Umbilical cord (tissue), 2 donors: Measurements from ENCODE around the gene MMRN2. TPM values are rescaled to one million over a fixed set of nuclear protein-coding genes. Genes with fewer than 3 reads are reported as not detected.
A peak's percentile ranks its signal among the peaks of the same experiment; 100 is the strongest.
"Not testable (repeated sequence)": the region's sequence is repeated elsewhere in the genome, so short reads cannot be mapped to it uniquely, and the experiment has no call there.

Source experiments
- DNase-seq: peaks from one replicate; pipeline ENCODE4 v3.0.0-alpha.2; 2015; ENCODE audit warnings: low spot score
- total RNA-seq: library from RNA; depleted of rRNA; stranded (reverse); fragments of >200 nt; gene quantifications from one replicate; pipeline ENCODE4 v1.2.3, GENCODE V29; 2014; ENCODE audit warnings: low replicate concordance; ENCODE audit not compliant: insufficient read depth

Gene MMRN2
- total RNA-seq, 1 donor from 2014 or later = 29.1 TPM

GRCh38 chr10:86941426-86941825 lies 16.0 kb downstream of the MMRN2 start:
- no peak for DNase-seq

DNA sequence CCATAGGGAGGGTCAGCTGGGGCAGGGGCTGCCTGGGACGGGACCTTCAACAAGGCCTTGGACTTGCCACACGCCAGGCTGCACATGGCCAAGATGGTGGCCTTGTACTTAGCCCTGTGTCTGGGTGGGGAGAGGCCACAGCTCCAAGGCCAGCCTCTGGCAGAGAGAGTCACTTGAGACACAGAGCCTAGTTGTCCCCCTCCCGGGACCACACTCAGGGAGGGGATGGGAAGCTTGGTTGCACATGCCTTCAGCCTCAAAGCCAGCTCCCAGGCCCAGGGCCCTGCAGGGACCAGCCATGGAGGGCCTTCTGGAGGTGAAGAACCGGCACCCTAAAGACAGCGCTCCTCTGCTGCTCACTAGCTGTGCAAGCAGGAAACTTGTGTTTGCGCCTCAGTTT lies 16.7 kb downstream of the MMRN2 start:
- DNase-seq = no peak

DNA sequence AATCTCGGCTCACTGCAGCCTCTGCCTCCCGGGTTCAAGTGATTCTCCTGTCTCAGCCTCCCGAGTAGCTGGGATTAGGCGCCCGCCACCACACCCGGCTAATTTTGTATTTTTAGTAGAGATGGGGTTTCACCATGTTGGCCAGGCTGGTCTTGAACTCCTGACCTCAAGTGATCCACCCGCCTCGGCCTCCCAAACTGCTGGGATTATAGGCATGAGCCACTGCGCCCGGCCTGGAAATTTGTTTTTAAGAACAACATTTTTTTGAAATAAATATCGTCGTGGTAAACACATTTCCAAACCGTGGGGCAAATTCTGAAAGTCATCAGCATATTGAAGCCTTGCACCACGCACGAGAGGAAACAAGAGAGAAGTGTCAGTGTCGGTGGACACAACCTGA lies 17.3 kb downstream of the MMRN2 start:
- not testable (repeated sequence) for DNase-seq

- no peak for DNase-seq
These were observed 19.2 kb downstream of the MMRN2 start for GRCh38 chr10:86938260-86938659.

DNA sequence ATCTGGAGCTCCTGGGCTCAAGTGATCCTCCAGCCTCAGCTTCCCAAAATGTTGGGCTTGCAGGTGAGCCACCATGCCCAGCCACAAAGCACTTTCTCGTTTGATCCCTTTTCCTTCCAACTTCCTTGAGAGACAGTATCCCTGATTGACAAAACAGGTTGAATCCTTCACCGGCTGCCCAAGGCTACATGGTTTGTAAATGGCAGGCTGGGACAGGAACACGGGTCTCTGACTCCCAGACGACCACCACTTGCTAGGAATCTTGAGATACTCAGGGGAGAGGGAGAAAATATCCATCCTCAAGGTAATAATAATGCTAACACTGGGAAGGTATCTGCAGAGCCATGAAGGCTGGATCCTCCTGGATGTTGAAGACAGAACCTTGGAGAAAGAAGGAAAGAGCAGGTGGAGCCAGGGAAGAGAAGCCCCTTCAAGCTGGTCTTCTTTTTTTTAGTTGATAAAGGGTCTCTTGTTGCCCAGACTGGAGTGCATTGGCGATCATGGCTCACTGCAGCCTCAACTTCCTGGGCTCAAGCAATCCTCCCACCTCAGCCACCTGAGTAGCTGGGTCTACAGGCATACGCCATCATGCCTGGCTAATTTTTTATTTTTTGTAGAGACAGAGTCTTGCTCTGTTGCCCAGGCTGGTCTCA lies 19.8 kb downstream of the MMRN2 start:
- no peak for DNase-seq

DNA sequence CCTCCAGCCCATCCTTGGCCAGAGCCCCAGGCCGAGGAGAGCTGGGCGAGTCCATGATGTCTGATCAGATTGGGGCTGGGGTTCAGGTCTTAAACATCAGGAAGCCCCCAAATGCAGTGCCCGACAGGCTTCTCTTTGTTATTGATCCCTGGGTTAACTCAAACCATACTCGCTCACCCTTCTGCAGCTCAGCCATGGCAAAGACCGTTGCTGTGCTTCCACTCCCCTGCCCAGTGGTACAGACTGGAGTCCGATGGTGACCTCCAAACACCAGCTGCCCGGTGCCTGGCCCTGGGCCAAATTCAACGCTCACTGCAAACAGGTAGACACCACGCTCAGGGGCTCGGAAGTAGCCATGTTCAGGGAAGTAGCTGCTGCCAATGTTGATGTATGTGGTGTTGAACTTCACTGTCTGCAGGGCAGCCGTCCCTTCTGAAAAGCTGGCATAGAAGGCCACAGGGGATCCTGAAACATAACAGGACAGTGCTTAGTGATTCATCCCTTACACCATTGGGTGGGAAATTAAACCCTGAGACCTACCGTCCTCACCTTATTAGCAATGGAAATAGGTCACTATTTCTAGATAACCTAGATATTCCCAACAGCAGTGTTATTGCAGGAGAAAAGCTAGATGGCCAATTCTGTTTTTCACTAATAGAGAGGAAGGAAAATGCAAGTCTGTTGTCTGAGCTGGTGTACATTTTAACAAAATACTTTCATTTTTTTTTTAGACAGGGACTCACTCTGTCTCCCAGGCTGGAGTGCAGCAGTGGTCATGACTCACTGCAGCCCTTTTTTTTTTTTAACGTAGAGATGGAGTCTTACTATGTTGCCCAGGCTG lies 20.5 kb downstream of the MMRN2 start:
- no peak for DNase-seq

- DNase-seq = not testable (repeated sequence)
These were observed 23.2 kb downstream of the MMRN2 start for GRCh38 chr10:86934162-86934711.

GRCh38 chr10:86932674-86933073 lies 24.7 kb downstream of the MMRN2 start:
- DNase-seq = no peak

- DNase-seq = no peak
These were observed 25.5 kb downstream of the MMRN2 start for GRCh38 chr10:86931872-86932271.

GRCh38 chr10:86929468-86930380 lies 27.7 kb downstream of the MMRN2 start:
- DNase-seq = peak; percentile 77

DNA sequence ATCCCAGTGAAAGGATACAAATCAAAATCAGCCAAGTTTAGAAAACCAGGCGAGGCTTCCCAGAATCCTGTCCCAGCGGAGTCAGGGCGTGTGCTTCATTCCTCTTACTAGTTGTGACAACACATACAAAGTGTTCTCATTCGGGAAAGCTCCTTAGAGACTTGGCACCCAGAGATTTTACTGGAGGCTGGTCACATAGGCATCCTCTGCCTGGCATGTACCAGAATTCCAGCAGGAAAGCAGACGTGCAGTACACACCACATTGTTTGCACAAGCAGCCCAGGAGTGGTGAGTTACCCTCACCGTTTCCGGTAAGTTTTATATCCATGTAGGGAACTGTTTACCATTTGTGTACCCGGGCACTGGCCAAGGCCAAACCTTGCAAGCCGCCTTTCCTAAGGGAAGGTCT lies 34.9 kb downstream of the MMRN2 start:
- DNase-seq = no peak

- no peak for DNase-seq
These were observed 39.4 kb downstream of the MMRN2 start for GRCh38 chr10:86918022-86918471.

- no peak for DNase-seq
These were observed 42.7 kb downstream of the MMRN2 start for GRCh38 chr10:86914734-86915133.

DNA sequence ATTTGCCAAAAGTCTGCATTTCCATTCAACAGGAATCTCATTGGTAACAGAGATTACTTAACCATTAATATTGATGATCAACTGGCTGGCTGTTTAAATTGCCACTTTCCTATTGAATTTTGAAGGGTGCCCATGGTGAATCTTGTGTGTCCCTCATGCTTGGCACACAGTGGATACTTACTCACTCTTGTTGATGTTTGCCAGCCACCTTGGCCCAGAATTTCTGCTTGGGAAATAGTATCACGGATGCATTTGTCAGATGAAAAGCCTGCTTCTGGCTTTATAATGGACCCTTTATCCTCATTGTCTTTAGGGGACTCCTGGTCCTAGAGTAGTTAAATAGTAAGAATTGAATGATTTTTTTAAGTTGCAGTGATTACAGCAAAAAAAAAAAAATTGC lies 52.0 kb downstream of the MMRN2 start:
- no peak for DNase-seq

- DNase-seq = no peak
These were observed 52.8 kb downstream of the MMRN2 start for GRCh38 chr10:86904600-86904999.

- DNase-seq = peak; percentile 80
These were observed 56.5 kb downstream of the MMRN2 start for GRCh38 chr10:86900955-86901354.

- peak; percentile 74 for DNase-seq
These were observed 57.6 kb downstream of the MMRN2 start for GRCh38 chr10:86899670-86900276.

- no peak for DNase-seq
These were observed 58.3 kb downstream of the MMRN2 start for GRCh38 chr10:86899132-86899531.

DNA sequence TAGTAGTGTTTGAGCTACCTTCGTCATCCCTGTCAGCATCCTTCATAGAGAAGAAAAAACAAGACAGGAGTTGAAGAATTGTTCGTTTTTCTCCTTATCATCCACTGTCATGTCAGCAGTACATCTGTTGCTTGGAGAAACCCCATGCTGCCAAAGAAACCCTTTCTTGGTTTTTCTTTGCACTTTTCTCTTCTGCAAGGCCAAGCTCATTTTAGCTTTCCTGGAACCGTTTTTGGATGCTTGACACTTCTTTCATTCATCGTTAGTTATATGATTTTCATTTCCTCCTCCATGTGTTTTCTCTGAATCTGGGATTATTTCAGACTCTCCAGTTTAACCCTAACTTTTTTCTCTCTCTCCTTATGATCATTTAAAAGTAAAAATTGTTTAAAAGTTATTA lies 58.9 kb downstream of the MMRN2 start:
- DNase-seq = no peak

- DNase-seq = no peak
These were observed 67.4 kb downstream of the MMRN2 start for GRCh38 chr10:86889997-86890396.
